Activated CD4-positive, CD25-positive, alpha-beta regulatory T cell (primary cell): ENCODE results near the gene LYRM1.
"Not testable (repeated sequence)": the region's sequence is repeated elsewhere in the genome, so short reads cannot be mapped to it uniquely, and the experiment has no call there.

Experiments used
- DNase-seq, 4 experiments: peaks; one replicate each; lab custom pipeline; 2025; lab: John Stamatoyannopoulos, UW

Gene LYRM1

GRCh38 chr16:20902426-20902825 is 1.9 kb downstream of the LYRM1 start:
- DNase-seq = no peak

GRCh38 chr16:20903116-20903898 is 2.7 kb downstream of the LYRM1 start:
- DNase-seq = no peak

- no peak for DNase-seq
Observed at GRCh38 chr16:20903899-20904506, 3.4 kb downstream of the LYRM1 start.

GRCh38 chr16:20904507-20905081 is 4.0 kb downstream of the LYRM1 start:
- no peak for DNase-seq

GRCh38 chr16:20905576-20905975 is 5.0 kb downstream of the LYRM1 start:
- no peak for DNase-seq

- DNase-seq = no peak
Observed at GRCh38 chr16:20906341-20907255, 6.0 kb downstream of the LYRM1 start.

- no peak for DNase-seq
Observed at GRCh38 chr16:20910781-20911321, 10.3 kb downstream of the LYRM1 start.

GRCh38 chr16:20911361-20911760 is 10.8 kb downstream of the LYRM1 start:
- no peak for DNase-seq

- DNase-seq = no peak
Observed at GRCh38 chr16:20916289-20916688, 15.7 kb downstream of the LYRM1 start.

- DNase-seq = no peak
Observed at GRCh38 chr16:20916942-20917341, 16.4 kb downstream of the LYRM1 start.

- DNase-seq = no peak
Observed at GRCh38 chr16:20918486-20919239, 18.1 kb downstream of the LYRM1 start.

- no peak for DNase-seq
Observed at GRCh38 chr16:20920091-20920490, 19.5 kb downstream of the LYRM1 start.

- DNase-seq = no peak
Observed at GRCh38 chr16:20920799-20921198, 20.2 kb downstream of the LYRM1 start.

GRCh38 chr16:20923876-20924275 is 23.3 kb downstream of the LYRM1 start:
- no peak for DNase-seq

GRCh38 chr16:20925751-20926150 is 25.2 kb downstream of the LYRM1 start:
- DNase-seq = no peak

- DNase-seq = no peak
Observed at GRCh38 chr16:20928774-20929411, 28.3 kb downstream of the LYRM1 start.

GRCh38 chr16:20929676-20930364 is 29.2 kb downstream of the LYRM1 start:
- not testable (repeated sequence) for DNase-seq

GRCh38 chr16:20930365-20930690 is 29.8 kb downstream of the LYRM1 start:
- DNase-seq = no peak

GRCh38 chr16:20931066-20931600 is 30.6 kb downstream of the LYRM1 start:
- no peak for DNase-seq

- DNase-seq = no peak
Observed at GRCh38 chr16:20933589-20933988, 33.0 kb downstream of the LYRM1 start.
